Measurements from ENCODE around the gene PLEKHM3. TPM values are rescaled to one million over a fixed set of nuclear protein-coding genes. Genes with fewer than 3 reads are reported as not detected.

Gene PLEKHM3
- total and polyA plus RNA-seq, 2 of the 13 experiments (the other 11 are each of a cell fraction or from before 2014, with no cell fraction given) = 4.5 to 4.7 TPM

- TF ChIP-seq ZNF281 (CRISPR knock-in tag; IDR thresholded peaks at IDR 0.05; ENCODE audit: borderline replicate concordance) (peak; percentile 71; the same call in 1 of the 2 replicates), ZNF432 (CRISPR knock-in tag; IDR thresholded peaks at IDR 0.05; ENCODE audit: borderline replicate concordance) (0 out of 2 replicates have a peak, but pooled peaks have one; percentile 60), ZSCAN21 (CRISPR knock-in tag; IDR thresholded peaks at IDR 0.05; ENCODE audit: borderline replicate concordance) (peak; percentile 61; the same call in 1 of the 2 replicates), ZNF629 (CRISPR knock-in tag; conservative IDR thresholded peaks at IDR 0.05) (peak; percentile 61), ZFP36L1 (CRISPR knock-in tag; IDR thresholded peaks at IDR 0.05) (peak; percentile 75; the same call in 1 of the 2 replicates), PRDM10 (CRISPR knock-in tag; IDR thresholded peaks at IDR 0.05; ENCODE audit: low read depth) (peak; percentile 86), KLF11 (CRISPR knock-in tag; IDR thresholded peaks at IDR 0.05) (peak; percentile 65; the same call in 1 of the 2 replicates), ZNF784 (CRISPR knock-in tag; IDR thresholded peaks at IDR 0.05; ENCODE audit: borderline replicate concordance) (no peak; the same call in 1 of the 2 replicates), PLSCR1 (CRISPR knock-in tag; IDR thresholded peaks at IDR 0.05; ENCODE audit: borderline replicate concordance) (no peak), ZSCAN5A (CRISPR knock-in tag; IDR thresholded peaks at IDR 0.05; ENCODE audit: borderline replicate concordance) (peak; percentile 35; the same call in 1 of the 2 replicates), ZNF781 (CRISPR knock-in tag; IDR thresholded peaks at IDR 0.05; ENCODE audit: borderline replicate concordance, not compliant biosample characterization) (peak; percentile 43), MTF2 (CRISPR knock-in tag; IDR thresholded peaks at IDR 0.05; ENCODE audit: borderline replicate concordance) (0 out of 2 replicates have a peak, but pooled peaks have one; percentile 58), ZNF556 (CRISPR knock-in tag; IDR thresholded peaks at IDR 0.05; ENCODE audit: borderline replicate concordance) (no peak; the same call in 1 of the 2 replicates), MEF2D (CRISPR knock-in tag; IDR thresholded peaks at IDR 0.05) (peak; percentile 82), ZSCAN25 (CRISPR knock-in tag; IDR thresholded peaks at IDR 0.05) (peak; percentile 49; the same call in 1 of the 2 replicates)
These were observed 155.2 kb downstream of the PLEKHM3 start (continued) for GRCh38 chr2:207869784-207870778.

All from HepG2 (cell line).